Germinal center (tissue), 1 donor: ENCODE measurements around the gene FRMD4B.

Experiments
- DNase-seq: peaks from one replicate; pipeline ENCODE4 v3.0.0; 2012; ENCODE audit warnings: mixed read lengths, low spot score

FRMD4B gene

DNA sequence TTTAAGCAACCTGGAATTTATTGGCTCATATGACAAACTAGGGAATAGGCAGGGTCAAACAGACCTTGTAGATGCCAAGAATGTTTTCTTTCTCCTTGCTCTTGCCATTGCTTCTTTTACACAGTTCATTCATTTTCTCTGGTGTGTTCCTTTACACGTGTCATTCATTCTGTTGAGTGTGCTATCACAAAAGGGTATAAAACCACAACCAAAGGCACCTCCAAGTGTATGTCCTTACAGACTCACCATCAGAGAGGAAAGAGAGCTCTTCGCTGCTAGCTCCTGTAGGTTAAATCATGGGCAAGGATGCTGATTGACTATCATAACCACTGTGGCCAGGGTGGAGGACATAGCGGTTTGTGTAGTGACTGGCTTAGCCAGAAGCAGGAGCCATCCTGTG is 19.2 kb upstream of the FRMD4B start:
- DNase-seq, result no peak

DNA sequence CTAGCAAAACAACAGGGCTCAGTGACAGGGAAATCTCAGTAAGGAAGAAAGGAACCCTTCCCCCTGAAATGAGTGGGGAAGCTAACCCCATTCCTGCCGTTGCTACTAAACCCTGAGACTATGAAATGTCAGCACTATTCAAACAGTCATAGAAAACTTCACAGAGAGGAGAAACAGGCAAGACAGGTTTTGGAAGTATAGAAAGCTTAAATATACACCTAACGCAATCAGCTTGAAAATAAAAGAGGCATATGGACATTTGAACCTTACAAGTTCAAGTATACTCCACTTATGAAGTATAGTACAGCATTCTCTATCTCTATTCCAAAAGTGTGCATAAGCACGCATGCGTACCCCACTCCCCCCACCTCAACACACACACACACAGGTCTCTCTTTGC is 17.6 kb upstream of the FRMD4B start:
- no peak for DNase-seq

DNA sequence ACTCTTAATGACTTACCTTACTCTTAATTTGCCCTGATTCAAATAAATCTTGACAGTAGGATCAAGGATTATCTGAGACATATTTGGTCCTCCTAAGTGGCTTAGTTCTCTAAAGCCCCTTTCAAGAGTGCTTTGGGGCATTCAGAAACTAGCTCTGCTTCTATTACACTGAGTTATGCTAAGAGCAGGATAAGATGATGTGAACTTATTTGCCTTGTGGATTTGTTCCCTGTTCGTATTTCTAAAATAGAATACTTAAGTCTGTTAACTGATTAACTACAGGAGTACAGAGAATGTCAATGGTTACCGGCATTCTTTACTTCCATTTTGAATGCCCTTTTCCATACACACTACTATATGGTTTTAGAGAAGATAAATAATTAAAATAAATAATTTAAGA is 14.8 kb upstream of the FRMD4B start:
- DNase-seq, result no peak

DNA sequence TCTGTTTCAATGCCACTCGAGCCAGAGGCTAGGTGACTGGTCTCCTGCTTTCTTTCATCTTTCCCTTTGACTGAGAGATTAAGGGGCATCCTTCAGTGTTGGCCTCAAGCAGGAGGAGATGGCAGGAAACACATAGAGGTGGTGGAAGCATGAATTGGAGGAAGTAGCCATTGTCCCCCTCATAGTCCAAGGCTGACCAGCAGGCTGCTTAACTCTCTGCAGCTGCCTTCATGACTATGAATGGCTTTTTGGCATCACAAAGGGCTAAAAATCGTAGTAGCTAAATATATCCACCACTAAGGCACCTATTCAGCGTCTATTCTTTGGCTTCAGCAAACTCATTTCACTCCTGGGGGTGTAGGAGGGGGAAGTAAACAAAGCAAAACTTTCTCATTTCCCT is 7.0 kb upstream of the FRMD4B start:
- DNase-seq, result no peak

DNA sequence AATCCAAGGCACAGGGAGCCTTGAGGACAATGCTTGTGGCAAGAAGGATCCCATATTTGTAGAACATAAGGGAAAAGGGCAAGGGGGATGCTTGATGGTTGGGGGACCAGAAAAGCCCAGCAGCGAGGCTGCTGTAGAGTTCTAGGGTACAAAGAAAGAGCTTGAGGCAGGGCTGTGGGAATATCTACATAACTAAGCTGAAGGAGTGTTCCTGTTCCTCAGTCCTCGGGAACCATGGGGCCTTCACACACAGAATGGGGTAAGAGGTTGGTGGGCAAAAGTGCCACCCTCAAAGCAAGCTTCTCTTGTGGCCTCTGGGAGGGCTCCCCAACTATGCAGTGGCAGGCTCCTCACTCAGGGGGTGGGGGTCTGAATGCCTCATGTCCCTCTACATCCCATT is 6.5 kb upstream of the FRMD4B start:
- no peak for DNase-seq

DNA sequence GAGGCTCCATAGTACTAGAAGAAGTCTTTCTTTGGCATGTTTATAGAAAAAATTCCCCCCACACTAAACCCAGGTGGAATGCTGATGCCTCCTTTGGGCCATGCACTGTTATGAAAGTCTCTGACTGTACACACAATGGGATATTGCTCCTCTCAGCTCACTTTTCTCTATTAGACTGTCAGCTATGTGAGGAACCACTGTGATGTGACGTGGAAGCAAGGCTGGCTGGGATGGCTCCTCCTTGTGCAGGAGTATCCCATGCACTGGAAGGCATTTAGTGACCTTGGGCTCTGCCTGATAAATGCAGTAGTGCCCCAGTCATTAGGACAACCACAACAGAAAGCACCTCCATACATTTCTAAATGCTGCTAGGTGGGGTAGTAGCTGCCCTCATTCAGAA is 5.7 kb upstream of the FRMD4B start:
- no peak for DNase-seq

DNA sequence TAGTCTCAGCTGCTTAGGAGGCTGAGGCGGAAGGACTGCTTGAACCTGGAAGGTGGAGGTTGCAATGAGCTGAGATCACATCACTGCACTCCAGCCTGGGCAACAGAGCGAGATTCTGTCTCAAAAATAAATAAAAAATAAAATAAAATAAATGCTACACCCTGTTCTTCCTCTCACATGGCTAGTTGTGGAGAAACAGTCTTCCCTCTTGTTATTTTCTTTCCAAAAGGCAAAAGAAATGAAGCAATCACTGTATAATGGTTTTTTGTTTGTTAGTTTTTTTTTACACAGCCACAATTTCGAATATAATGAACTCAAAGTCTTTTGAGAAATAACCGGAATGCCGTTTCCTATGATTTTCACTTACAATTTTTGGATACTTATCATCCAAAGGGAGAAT is 4.9 kb upstream of the FRMD4B start:
- DNase-seq, result no peak

DNA sequence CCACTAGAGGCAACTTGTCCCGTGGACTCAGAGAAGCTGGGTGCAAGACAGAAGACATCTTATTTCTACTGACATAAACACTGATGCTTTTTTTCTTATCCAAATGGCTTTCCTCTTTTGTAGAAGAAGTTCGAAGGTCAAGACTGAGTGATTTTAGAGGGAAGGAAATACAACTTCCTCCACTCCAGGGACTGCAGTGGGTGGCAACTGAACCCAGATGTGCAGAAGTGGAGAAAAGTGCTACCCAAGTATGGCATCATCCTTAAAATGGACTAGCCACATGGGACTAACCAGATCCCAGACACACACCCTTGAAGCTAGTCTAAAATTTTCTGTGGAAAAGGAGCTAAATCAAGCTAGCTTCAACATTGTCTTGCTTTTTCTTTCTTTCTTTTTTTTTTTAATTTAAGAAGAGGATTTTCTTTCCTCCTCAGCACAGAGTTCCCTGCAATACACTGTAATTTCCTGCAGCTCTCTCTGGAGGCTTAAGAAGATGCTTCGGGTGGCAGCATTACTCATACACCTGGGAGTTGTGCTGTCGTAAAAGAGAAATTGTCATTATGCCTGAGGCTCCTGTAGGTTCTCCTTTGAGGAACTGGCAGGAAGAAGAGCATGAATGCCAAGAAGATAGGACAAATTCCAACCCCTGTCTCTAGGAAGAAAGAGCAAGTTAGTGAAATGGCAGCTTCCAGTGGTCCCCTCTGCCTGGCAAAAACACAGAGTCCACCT is 3.8 kb upstream of the FRMD4B start:
- no peak for DNase-seq

DNA sequence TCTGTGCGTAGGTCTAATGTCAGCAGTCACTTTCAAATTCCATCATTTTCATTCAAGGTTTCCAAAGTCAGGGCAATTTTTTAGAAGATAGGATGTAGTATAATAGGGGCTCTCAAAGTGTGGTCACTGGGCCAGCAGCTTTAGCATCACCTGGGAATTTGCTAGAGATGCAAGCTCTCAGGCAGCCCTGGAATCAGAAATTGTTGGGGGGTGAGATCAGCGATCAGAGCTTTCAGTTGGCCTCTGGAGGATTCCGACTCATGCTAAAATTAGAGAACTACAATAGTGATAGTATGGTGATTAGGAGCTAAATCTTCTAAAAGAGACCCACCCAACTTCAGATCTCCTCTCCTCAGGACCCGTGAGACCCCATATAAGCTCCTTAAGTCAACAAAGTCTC is 2.4 kb upstream of the FRMD4B start:
- DNase-seq, result no peak

DNA sequence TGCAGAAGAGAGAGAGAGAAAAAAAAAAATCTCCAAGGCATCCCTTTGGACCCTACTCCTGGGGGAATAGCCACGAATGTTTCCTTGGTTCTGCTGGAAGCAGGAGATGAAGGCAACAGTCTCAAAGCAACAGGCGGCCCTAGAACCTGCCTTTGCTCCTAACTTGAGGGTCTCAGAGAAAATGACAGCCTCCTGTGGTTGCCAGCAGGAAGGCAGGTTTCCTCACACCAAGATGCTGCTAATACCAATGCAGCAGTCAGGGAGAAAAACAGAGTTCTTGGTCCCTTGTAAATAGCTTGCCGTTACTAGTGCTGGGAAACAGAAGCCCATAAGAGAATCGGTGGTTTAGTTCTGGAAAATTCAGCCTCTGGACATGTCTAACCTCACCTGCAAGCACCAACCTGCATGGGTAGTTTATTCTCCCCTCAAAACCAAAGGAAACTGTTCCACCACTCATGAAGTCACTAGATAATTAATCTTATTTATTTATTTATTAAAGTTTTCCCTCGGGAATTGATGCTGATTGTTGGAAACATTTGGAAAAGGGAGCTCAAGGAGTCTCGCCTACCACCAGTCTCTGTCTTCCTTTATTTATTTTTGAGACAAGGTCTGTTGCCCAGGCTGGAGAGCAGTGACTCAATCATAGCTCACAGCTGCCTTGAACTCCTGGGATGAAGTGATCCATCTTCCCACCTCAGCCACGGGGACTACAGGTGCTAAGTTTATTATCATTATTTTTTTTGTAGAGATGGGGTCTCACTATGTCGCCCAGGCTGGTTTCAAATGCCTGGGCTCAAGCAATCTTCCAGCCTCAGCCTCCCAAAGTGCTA is 883 bp upstream of the FRMD4B start:
- DNase-seq, result no peak

DNA sequence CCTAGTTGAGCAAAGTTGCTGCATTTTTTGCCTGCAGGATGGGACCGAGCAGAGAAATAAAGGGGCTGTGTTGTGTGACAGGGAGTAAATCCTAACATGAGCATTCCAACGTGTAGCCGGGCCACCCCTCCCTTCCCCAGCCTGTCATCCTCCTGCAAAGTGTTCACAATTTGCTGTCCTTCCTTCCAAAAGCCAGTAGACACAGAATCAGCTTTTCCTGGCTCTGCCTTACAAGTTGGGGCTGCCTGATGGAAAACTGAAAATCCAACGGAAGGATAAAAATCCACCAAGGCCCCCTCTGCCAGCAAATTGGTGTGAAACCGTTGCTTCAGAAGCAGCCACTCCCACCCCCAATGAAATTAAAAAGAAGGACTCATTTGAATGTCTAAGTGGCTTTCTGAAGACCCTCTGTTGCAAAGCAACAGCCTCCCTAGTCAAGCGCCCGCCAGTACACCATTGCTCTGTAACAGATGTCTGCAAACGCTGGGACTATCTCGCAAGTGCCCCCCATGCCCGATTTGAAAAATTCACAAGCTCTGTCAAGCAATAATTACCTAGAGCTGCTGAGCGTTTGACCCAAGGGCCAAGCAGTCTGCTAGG is 665 bp downstream of the FRMD4B start:
- DNase-seq, result no peak

DNA sequence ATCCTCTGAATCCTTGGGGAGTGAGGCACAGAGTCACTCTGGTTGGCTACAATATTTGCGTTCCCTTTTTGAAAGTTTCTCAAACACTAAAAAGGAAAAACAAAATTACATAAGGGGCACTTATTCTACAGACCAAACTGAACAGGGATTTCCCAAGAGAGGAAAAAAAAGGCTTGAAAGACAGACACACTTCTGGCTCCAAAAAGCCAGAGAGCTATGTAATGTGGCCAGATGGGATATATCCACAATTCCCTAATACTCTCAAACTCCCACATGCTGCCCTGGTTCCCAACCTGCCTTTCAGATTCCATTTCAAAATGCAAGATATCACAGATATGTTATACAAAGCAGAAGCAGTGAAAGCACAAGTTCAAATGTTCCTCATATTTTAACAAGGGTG is 1.6 kb downstream of the FRMD4B start:
- no peak for DNase-seq

DNA sequence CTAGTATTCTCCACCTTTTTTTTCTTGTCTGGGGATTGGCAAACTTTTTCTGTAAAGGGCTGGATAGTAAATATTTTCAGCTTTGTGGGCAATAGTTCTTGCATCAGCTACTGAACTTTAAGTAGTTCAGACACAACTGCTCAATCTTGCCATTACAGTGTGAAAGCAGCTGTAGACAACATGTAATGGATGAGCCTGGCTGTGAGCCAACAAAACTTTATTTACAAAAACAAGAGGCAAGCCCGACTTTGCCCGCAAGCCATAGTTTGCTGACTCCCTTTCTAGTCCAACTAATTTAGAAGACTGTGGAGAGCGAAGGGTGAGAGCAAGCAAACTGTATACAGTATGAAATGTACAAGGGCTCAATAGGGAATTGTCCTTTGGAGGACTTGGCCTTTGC is 6.2 kb downstream of the FRMD4B start:
- no peak for DNase-seq

DNA sequence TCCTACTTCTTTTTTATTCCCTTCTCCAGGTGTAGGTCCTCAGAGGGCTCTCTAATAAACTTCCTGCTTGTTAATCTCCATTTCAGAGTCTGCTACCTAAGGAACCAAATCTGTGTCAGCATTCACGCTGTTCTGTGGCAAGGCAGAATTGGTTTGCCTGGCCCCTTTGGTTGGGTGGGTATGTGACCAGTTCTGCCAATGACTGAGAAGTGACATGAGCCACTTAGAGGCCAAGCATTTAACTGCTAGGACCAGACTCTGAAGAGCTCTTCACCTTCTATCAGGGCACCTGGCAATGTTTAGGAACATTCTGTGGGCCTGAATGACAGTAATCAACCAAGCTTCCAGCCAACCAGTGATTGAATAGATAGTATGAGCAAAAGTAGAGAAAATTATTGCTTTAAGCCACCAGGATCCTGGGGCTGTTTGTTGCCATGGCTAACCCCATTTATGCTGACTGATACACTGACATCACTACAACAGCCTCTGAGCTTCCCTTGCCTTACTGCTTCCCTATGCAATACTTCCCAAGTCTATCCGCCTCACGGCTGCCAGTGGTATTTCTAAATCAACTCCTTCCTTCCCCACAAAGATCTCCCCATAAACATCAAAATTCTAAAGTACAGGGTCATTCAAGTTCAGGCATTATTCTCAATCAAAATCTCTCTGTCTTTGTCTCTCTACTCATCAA is 7.6 kb downstream of the FRMD4B start:
- no peak for DNase-seq

DNA sequence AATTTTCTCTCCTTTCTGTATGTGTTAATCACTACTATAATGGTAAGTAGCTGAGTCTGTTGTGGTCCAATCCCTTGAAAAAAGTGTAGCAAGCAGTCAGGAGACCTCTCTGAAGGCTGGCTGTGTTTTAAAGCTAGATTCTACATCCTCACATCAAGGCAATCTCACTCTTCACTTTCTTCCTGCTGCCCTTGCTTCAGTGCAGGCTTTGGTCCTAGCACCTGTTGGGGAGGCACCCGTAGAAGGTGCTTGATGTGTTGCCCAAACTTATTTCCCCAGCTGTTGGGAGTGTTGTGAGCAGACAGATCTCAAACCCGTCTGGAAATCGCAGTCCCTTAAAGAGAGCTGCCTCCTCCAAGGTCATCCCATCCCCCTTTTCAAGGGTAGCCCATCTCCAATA is 8.6 kb downstream of the FRMD4B start:
- DNase-seq, result no peak

DNA sequence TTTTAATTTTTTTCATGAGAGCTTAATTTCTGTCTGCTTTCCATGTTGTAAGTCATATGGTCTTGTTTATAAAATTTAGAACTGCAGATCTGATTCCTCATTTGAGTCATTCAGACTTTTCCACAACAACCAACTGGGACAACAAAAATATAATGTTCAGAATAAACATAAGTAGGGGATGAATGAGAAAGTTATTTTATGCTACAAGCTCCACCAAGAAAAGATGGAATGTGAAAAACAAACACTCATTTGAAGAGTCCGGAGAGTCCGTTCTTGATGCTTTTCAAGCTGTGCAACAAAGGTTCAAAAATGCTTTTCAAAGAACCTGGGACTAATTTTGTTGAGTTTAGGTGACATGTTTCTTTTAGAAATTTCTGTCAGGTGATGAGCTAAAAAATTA is 9.2 kb downstream of the FRMD4B start:
- no peak for DNase-seq

DNA sequence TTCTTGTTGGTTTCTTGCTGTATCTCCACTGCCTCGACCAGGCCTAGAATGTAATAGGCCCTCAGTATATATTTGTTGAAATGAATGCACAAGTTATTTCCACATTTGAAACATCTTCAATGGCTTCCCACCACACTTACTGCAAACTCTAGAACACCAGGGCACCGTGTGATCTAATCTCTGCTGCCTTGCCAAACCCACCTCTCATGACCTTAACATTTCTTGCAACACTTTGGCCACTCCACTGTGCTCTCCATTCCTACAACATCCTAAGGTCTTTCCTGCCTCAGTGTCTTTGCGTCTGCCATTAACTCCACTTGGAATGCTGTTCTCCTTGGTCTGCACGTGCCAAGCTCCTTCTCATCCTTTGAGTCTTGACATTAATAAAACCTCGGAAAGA is 14.1 kb downstream of the FRMD4B start:
- DNase-seq, result no peak

DNA sequence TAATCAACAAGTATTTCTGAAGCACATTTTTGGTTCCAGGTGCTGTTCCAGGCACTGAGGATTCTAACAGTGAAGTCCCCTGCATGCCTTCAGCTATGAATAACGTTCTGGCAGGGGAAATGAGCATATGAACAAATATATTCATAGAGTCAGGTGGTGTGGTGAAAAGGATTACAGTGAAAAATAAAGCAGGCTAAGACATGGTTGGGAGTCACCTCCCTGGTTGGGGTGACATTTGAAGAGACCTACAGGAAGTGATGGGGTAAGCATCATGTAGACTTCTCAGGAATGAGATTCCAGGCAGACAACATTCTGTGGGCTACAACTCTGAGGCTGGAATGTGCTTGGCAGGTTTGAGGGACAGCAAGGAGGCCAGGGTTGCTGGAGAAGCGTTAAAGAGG is 15.0 kb downstream of the FRMD4B start:
- no peak for DNase-seq

DNA sequence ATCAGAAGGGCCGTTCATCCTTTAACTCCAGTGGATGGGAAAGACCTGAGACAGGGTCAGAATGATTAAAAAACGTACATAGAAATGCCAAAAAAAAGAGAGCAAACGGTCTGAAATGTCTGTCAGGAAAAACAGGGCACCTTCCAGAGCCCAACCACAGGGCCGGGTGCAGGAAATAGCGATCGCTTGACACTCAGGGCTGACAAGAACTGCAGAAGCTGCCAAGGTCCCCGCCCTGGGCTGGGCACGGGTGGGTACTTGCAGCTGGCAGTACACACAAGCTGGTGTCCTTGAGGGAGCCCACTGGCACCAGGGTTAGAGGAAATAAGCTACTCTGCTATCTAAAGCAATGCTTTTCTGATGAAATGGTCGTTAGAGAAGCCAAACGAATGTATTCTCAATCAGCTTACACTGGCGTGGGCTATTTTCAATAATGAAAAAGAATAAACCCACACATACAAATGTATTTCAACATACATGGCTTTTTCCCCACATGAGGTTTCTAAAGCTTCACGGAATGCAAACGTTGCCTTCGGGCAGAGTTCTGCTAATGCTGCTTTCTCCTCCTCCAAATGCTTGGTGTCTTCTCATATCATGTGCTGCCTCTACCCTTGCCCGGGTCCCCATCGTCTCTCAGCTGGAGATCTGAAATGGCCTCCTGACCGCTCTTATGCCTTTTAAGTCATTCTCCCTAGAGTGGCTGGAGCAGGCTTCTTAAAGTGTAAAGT is 15.6 kb downstream of the FRMD4B start:
- DNase-seq, result no peak

DNA sequence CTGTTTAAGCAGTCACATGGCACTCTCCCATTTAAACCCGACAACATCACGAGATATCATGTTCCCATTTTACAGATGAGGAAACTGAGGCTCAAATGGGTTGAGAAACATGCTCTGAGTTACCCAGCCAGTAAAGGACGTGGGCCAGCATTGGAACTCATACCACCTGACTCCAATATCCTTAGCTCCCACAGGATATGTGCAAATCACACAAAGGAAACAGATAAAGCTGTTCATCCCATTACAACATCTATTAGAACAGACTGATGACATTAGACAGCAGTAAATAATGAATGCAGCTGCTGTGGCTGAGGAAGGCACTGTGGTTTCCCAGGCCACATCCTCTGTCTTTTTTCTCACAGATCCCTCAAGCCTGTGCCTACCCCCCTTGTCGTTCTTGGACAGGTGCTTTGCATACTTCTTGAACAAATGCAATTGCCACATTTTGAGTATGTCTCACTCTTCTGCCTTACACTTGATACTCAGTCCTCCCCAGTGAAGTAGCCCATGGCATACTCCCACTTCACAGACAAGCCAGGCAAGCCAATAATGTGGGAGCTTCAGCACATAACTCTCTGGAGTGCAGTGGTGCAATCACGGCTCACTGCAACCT is 17.7 kb downstream of the FRMD4B start:
- DNase-seq, result no peak

DNA sequence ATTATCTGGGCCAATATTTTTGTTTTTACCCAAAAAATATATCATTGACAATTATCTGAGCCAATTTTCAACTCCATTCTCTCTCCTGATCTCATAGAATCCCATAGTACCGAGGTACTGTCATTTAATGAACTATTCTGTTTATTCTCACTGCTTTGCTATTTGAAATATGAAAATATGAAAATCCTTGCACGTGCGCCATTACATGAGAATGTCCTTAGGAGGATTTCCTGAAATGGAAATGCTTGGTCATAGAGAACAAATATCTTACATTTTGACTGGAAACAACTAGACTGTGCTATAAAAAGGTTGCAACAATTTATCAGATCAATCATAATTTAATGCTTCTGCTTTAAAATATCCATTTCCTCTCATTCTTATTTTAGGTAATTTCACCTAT is 18.3 kb downstream of the FRMD4B start:
- no peak for DNase-seq

DNA sequence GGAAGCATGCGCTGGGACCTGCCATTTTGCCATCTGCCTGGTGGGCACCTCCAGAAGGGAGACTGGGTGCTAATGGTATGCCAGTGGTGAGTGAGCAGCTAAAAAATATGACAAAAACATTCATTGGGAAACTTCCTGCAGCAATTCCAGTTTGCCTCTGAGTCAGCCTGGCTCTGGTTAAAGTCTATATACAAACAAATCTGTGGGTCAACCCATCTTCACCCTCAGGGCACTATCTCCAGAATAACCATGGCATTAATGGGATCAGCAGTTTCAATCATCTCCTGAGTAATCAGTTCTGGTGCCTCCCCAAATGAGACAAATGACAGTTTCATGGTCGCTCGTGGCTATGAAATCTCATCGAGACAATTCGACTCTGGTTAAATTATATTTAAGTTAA is 21.5 kb downstream of the FRMD4B start:
- no peak for DNase-seq
